Measurements from ENCODE around the gene TELO2.
A peak's percentile ranks its signal among the peaks of the same experiment; 100 is the strongest.

Gene TELO2

GRCh38 chr16:1526608-1527555, 33.7 kb downstream of the TELO2 start:
- no peak overlapping the region for H3K4me3 ChIP-seq (ENCODE audit: low read length in 2 of 2)
- DNase-seq (ENCODE audit: low spot score) = no peak
- H4K91ac ChIP-seq (ENCODE audit: low read depth, low read length, poor library complexity) = no peak overlapping the region
- peaks cover 0 to 4% of the 10 kb centered on the region in 2 donors for H3K4me1 ChIP-seq (ENCODE audit: control insufficient read depth in 2 of 2, insufficient read depth in 1 of 2, low read depth in 1 of 2, low read length in 2 of 2)
- H2BK5ac ChIP-seq (ENCODE audit: low read length) = peak overlapping the region; percentile 24
- no peak overlapping the region for H3K27ac ChIP-seq (replicated peaks; ENCODE audit: low read length)
- H2BK120ac ChIP-seq (ENCODE audit: low read depth, low read length) = no peak overlapping the region
- no peak overlapping the region for H3K9ac ChIP-seq (ENCODE audit: low read depth, low read length, poor library complexity)
- no CpG with 5 or more reads among the region's 38 CpGs for WGBS, 2 donors (ENCODE audit: extremely low coverage in 2 of 2, insufficient read length in 2 of 2, insufficient replicate concordance in 1 of 2)
- no peak overlapping the region for H3K4me2 ChIP-seq (ENCODE audit: insufficient read depth, low read length, poor library complexity, severe bottlenecking)
- no peak overlapping the region for H2AK5ac ChIP-seq (ENCODE audit: low read depth, low read length)
- no peak overlapping the region for H3K18ac ChIP-seq (ENCODE audit: low read length)
- no peak overlapping the region for H2BK15ac ChIP-seq (ENCODE audit: low read length)
- no peaks in the 10 kb centered on the region for H3K27me3 ChIP-seq (ENCODE audit: control insufficient read depth in 3 of 3, insufficient read depth in 3 of 3, low read depth in 1 of 3, low read length in 3 of 3)
- peak overlapping the region; percentile 21 for H3K14ac ChIP-seq (ENCODE audit: low read length)
- no peak overlapping the region for H2AFZ ChIP-seq (ENCODE audit: low read length)
- peaks cover 9% of the 10 kb centered on the region for H3K79me1 ChIP-seq (ENCODE audit: low read depth, low read length)
- H4K8ac ChIP-seq (ENCODE audit: low read depth, low read length) = no peak overlapping the region
- H3K36me3 ChIP-seq (replicated peaks in 1 of 2; ENCODE audit: control insufficient read depth in 2 of 2, insufficient read depth in 2 of 2, low read length in 2 of 2) = peaks cover 11 to 18% of the 10 kb centered on the region in 2 donors
- H3K9me3 ChIP-seq (replicated peaks in 1 of 2; ENCODE audit: control insufficient read depth in 2 of 2, insufficient read depth in 1 of 2, low read depth in 1 of 2, low read length in 2 of 2) = no peaks in the 10 kb centered on the region
- H2BK12ac ChIP-seq (ENCODE audit: low read length) = no peak overlapping the region
- peak overlapping the region; percentile 65 for H3K23ac ChIP-seq (ENCODE audit: low read depth, low read length, poor library complexity)
- no peak overlapping the region for H3K4ac ChIP-seq (ENCODE audit: low read length)

GRCh38 chr16:1527836-1528811, 35.0 kb downstream of the TELO2 start:
- Histone ChIP-seq H3K9ac (ENCODE audit: low read depth, low read length, poor library complexity) (peak overlapping the region; percentile 30), H3K18ac (ENCODE audit: low read length) (peak overlapping the region; percentile 60), H3K4ac (ENCODE audit: low read length) (no peak overlapping the region), H2AFZ (ENCODE audit: low read length) (no peak overlapping the region), H3K4me1 (ENCODE audit: control insufficient read depth in 2 of 2, insufficient read depth in 1 of 2, low read depth in 1 of 2, low read length in 2 of 2) (peaks cover 0 to 4% of the 10 kb centered on the region in 2 donors), H3K4me3 (ENCODE audit: low read length in 2 of 2) (peak overlapping the region in 1 of 2 donors; percentile 17), H3K4me2 (ENCODE audit: insufficient read depth, low read length, poor library complexity, severe bottlenecking) (no peak overlapping the region), H3K27ac (replicated peaks; ENCODE audit: low read length) (no peak overlapping the region), H3K9me3 (replicated peaks in 1 of 2; ENCODE audit: control insufficient read depth in 2 of 2, insufficient read depth in 1 of 2, low read depth in 1 of 2, low read length in 2 of 2) (no peaks in the 10 kb centered on the region), H3K36me3 (replicated peaks in 1 of 2; ENCODE audit: control insufficient read depth in 2 of 2, insufficient read depth in 2 of 2, low read length in 2 of 2) (peaks cover 8 to 17% of the 10 kb centered on the region in 2 donors), H2BK12ac (ENCODE audit: low read length) (peak overlapping the region; percentile 33), H3K79me1 (ENCODE audit: low read depth, low read length) (peaks cover 9% of the 10 kb centered on the region), H2BK5ac (ENCODE audit: low read length) (peak overlapping the region; percentile 82), H4K8ac (ENCODE audit: low read depth, low read length) (peak overlapping the region; percentile 52), H3K27me3 (ENCODE audit: control insufficient read depth in 3 of 3, insufficient read depth in 3 of 3, low read depth in 1 of 3, low read length in 3 of 3) (no peaks in the 10 kb centered on the region), H2BK15ac (ENCODE audit: low read length) (no peak overlapping the region), H4K91ac (ENCODE audit: low read depth, low read length, poor library complexity) (no peak overlapping the region), H2BK120ac (ENCODE audit: low read depth, low read length) (no peak overlapping the region), H3K14ac (ENCODE audit: low read length) (peak overlapping the region; percentile 63), H2AK5ac (ENCODE audit: low read depth, low read length) (no peak overlapping the region), H3K23ac (ENCODE audit: low read depth, low read length, poor library complexity) (peak overlapping the region; percentile 94)
- no peak for DNase-seq (ENCODE audit: low spot score)
- no CpG with 5 or more reads among the region's 42 CpGs for WGBS, 2 donors (ENCODE audit: extremely low coverage in 2 of 2, insufficient read length in 2 of 2, insufficient replicate concordance in 1 of 2)

DNA sequence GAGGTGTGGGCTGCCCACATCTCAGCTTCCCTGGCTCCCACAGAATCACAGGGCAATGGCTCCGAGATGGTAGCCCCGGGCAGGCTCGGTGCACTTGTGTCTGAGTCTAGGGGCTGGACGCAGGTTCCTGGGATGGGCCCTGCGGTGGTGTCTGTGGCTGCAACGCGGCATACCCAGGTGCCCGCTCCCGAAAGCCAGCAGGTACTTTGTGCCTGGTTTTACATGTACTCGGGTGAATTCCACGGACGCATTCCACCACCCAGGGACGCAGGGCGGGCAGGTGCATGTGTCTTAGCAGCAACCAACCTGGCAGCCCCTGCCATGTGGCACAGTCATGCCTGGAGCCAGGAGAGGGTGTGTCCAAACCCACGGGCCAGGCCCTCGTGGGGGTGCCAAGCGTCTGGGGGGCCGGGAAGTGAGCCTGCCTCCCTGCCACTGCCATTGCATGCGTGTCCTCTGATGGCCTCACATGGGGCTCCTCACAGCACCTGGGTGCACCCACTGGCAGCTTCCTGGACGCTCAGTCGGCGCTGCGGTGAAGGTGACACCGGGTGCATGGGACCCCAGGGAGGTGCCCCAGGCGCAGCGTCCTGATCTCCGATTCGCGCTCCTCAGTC, 35.9 kb downstream of the TELO2 start:
- WGBS, 2 donors (ENCODE audit: extremely low coverage in 2 of 2, insufficient read length in 2 of 2, insufficient replicate concordance in 1 of 2) = no CpG with 5 or more reads among the region's 29 CpGs
- H3K4ac ChIP-seq (ENCODE audit: low read length) = no peak overlapping the region
- no peak overlapping the region for H2AK5ac ChIP-seq (ENCODE audit: low read depth, low read length)
- peak overlapping the region; percentile 63 for H3K9ac ChIP-seq (ENCODE audit: low read depth, low read length, poor library complexity)
- no peak overlapping the region for H2BK12ac ChIP-seq (ENCODE audit: low read length)
- H3K23ac ChIP-seq (ENCODE audit: low read depth, low read length, poor library complexity) = peak overlapping the region; percentile 94
- no peak overlapping the region for H3K18ac ChIP-seq (ENCODE audit: low read length)
- H3K9me3 ChIP-seq (replicated peaks in 1 of 2; ENCODE audit: control insufficient read depth in 2 of 2, insufficient read depth in 1 of 2, low read depth in 1 of 2, low read length in 2 of 2) = no peaks in the 10 kb centered on the region
- no peak overlapping the region for H3K27ac ChIP-seq (replicated peaks; ENCODE audit: low read length)
- no peak overlapping the region for H4K91ac ChIP-seq (ENCODE audit: low read depth, low read length, poor library complexity)
- H2BK5ac ChIP-seq (ENCODE audit: low read length) = no peak overlapping the region
- H2BK120ac ChIP-seq (ENCODE audit: low read depth, low read length) = no peak overlapping the region
- no peak overlapping the region for H3K4me3 ChIP-seq (ENCODE audit: low read length in 2 of 2)
- no peak overlapping the region for H3K14ac ChIP-seq (ENCODE audit: low read length)
- H3K4me1 ChIP-seq (ENCODE audit: control insufficient read depth in 2 of 2, insufficient read depth in 1 of 2, low read depth in 1 of 2, low read length in 2 of 2) = peaks cover 0 to 4% of the 10 kb centered on the region in 2 donors
- peak overlapping the region; percentile 43 for H4K8ac ChIP-seq (ENCODE audit: low read depth, low read length)
- H3K79me1 ChIP-seq (ENCODE audit: low read depth, low read length) = peaks cover 9% of the 10 kb centered on the region
- no peak for DNase-seq (ENCODE audit: low spot score)
- H3K36me3 ChIP-seq (replicated peaks in 1 of 2; ENCODE audit: control insufficient read depth in 2 of 2, insufficient read depth in 2 of 2, low read length in 2 of 2) = peaks cover 3 to 8% of the 10 kb centered on the region in 2 donors
- H2BK15ac ChIP-seq (ENCODE audit: low read length) = no peak overlapping the region
- no peak overlapping the region for H3K4me2 ChIP-seq (ENCODE audit: insufficient read depth, low read length, poor library complexity, severe bottlenecking)
- H3K27me3 ChIP-seq (ENCODE audit: control insufficient read depth in 3 of 3, insufficient read depth in 3 of 3, low read depth in 1 of 3, low read length in 3 of 3) = no peaks in the 10 kb centered on the region
- no peak overlapping the region for H2AFZ ChIP-seq (ENCODE audit: low read length)
